Loucy (cell line): ENCODE measurements around the gene METAP2.

Experiments
- H2AFZ ChIP-seq: fragments of 200-600 bp; sonication (generic); 2 replicates; pipeline ENCODE4 v1.6.0; 2016; ENCODE audit warnings: antibody characterized with exemption, mild to moderate bottlenecking, low read length, moderate library complexity
- H3F3A ChIP-seq: fragments of 200-600 bp; 2 replicates; pipeline ENCODE4 v1.6.0; 2016; ENCODE audit warnings: antibody characterized with exemption, low read depth, mild to moderate bottlenecking
- H3K27me3 ChIP-seq: fragments of 200-600 bp; sonication (generic); 2 replicates; pipeline ENCODE4 v1.6.1; 2014; ENCODE audit warnings: low read length, mild to moderate bottlenecking; ENCODE audit not compliant: insufficient read depth, poor library complexity, severe bottlenecking
- H3K36me3 ChIP-seq: fragments of 200-600 bp; sonication (generic); 2 replicates; pipeline ENCODE4 v1.6.1; 2016; ENCODE audit warnings: low read length; ENCODE audit not compliant: insufficient read depth
- H3K4me1 ChIP-seq: fragments of 200-600 bp; sonication (generic); 2 replicates; pipeline ENCODE4 v1.5.1; 2014; ENCODE audit warnings: low read length, mild to moderate bottlenecking; ENCODE audit not compliant: insufficient read depth, poor library complexity, severe bottlenecking
- H3K4me2 ChIP-seq: fragments of 200-600 bp; sonication (generic); 2 replicates; pipeline ENCODE4 v1.6.0; 2014; ENCODE audit warnings: antibody characterized with exemption, low read length, low read depth, mild to moderate bottlenecking; ENCODE audit not compliant: poor library complexity, severe bottlenecking
- H3K4me3 ChIP-seq: fragments of 200-600 bp; sonication (generic); 2 replicates; pipeline ENCODE4 v1.5.1; 2014; ENCODE audit warnings: low read length, mild to moderate bottlenecking, mixed read lengths; ENCODE audit not compliant: poor library complexity, severe bottlenecking
- H3K79me2 ChIP-seq: fragments of 200-600 bp; sonication (generic); 2 replicates; pipeline ENCODE4 v1.6.1; 2014; ENCODE audit warnings: low read length; ENCODE audit not compliant: insufficient read depth
- H3K9ac ChIP-seq: fragments of 200-600 bp; sonication (generic); 2 replicates; pipeline ENCODE4 v1.6.0; 2014; ENCODE audit warnings: mild to moderate bottlenecking, low read depth, low read length, moderate library complexity; ENCODE audit not compliant: poor library complexity, severe bottlenecking
- H3K9me2 ChIP-seq: fragments of 200-600 bp; sonication (generic); replicated peaks from 2 replicates; pipeline ENCODE4 v1.6.1; 2016; ENCODE audit warnings: low read depth, low read length, mixed read lengths
- H3K9me3 ChIP-seq: fragments of 200-600 bp; sonication (generic); 2 replicates; pipeline ENCODE4 v1.6.1; 2014; ENCODE audit warnings: mild to moderate bottlenecking, antibody characterized with exemption, low read length, low read depth; ENCODE audit not compliant: insufficient read depth
- H4K20me1 ChIP-seq: fragments of 200-600 bp; sonication (generic); 2 replicates; pipeline ENCODE4 v1.6.0; 2014; ENCODE audit warnings: antibody characterized with exemption, low read length, mild to moderate bottlenecking; ENCODE audit not compliant: insufficient read depth, poor library complexity, severe bottlenecking
- CTCF ChIP-seq: fragments of 200-600 bp; sonication (generic); conservative IDR thresholded peaks from 2 replicates; pipeline ENCODE4 v1.5.1; 2014; ENCODE audit warnings: mild to moderate bottlenecking, antibody characterized with exemption, low read length
- EZH2phosphoT487 ChIP-seq: fragments of 200-600 bp; IDR thresholded peaks from 2 replicates; pipeline ENCODE4 v1.6.1; 2018; ENCODE audit warnings: antibody characterized with exemption, mild to moderate bottlenecking, moderate library complexity, borderline replicate concordance

Gene METAP2

GRCh38 chr12:95548539-95549391, 74.8 kb downstream of the METAP2 start:
- H3K27me3 ChIP-seq, result no peaks in the 10 kb centered on the region
- no peaks in the 10 kb centered on the region for H3K9me2 ChIP-seq
- peaks cover 5% of the 10 kb centered on the region for H3F3A ChIP-seq
- H3K4me2 ChIP-seq, result peak overlapping the region; percentile 71
- H3K4me1 ChIP-seq, result peaks cover 57% of the 10 kb centered on the region
- H3K4me3 ChIP-seq, result peak overlapping the region; percentile 77
- no peaks in the 10 kb centered on the region for H3K9me3 ChIP-seq
- H2AFZ ChIP-seq, result peak overlapping the region; percentile 72
- no peaks in the 10 kb centered on the region for H4K20me1 ChIP-seq
- H3K9ac ChIP-seq, result peak overlapping the region; percentile 66
- TF ChIP-seq EZH2phosphoT487 (no peak), CTCF (no peak)
- H3K36me3 ChIP-seq, result no peaks in the 10 kb centered on the region
- H3K79me2 ChIP-seq, result peaks cover 51% of the 10 kb centered on the region

- Histone ChIP-seq H3K4me3 (peak overlapping the region; percentile 77), H3K36me3 (no peaks in the 10 kb centered on the region), H2AFZ (no peak overlapping the region), H3K4me1 (peaks cover 65% of the 10 kb centered on the region), H3K4me2 (peak overlapping the region; percentile 23), H4K20me1 (no peaks in the 10 kb centered on the region), H3F3A (peaks cover 7% of the 10 kb centered on the region), H3K9me3 (no peaks in the 10 kb centered on the region), H3K27me3 (no peaks in the 10 kb centered on the region), H3K79me2 (peaks cover 51% of the 10 kb centered on the region), H3K9me2 (no peaks in the 10 kb centered on the region), H3K9ac (no peak overlapping the region)
- no peak for TF ChIP-seq CTCF
- TF ChIP-seq EZH2phosphoT487, result no peak
Measured at GRCh38 chr12:95549392-95550084, 75.6 kb downstream of the METAP2 start.

GRCh38 chr12:95551305-95551704, 77.4 kb downstream of the METAP2 start, which contains the start of gene USP44:
TSS of gene USP44 (minus strand) at chr12:95551476. CDS start at chr12:95534256, 17,220 bp downstream.
- Histone ChIP-seq H3K4me1 (peaks cover 66% of the 10 kb centered on the region), H3K4me2 (peak within 1 kb of the TSS; percentile 95), H3K9ac (peak within 1 kb of the TSS; percentile 89), H3F3A (peaks cover 9% of the 10 kb centered on the region), H3K9me2 (no peaks in the 10 kb centered on the region), H3K9me3 (no peaks in the 10 kb centered on the region), H4K20me1 (no peaks in the 10 kb centered on the region), H3K79me2 (peaks cover 46% of the 10 kb centered on the region), H3K4me3 (peak within 1 kb of the TSS; percentile 86), H3K27me3 (no peaks in the 10 kb centered on the region), H2AFZ (peak within 1 kb of the TSS; percentile 92), H3K36me3 (no peaks in the 10 kb centered on the region)
- TF ChIP-seq CTCF, result no peak
- TF ChIP-seq EZH2phosphoT487, result no peak
